OCI-LY3 (cell line): ENCODE results near the gene PEPD.

Source experiments
- H2AFZ ChIP-seq: fragments of 200-600, 300-600 bp; shearing (Covaris generic); 2 replicates; pipeline ENCODE4 v1.6.0; 2014; ENCODE audit warnings: antibody characterized with exemption, low read depth, low read length
- H3K27ac ChIP-seq: fragments of 200-600, 300-600 bp; sonication (generic); 2 replicates; pipeline ENCODE4 v1.5.1; 2014; ENCODE audit warnings: mild to moderate bottlenecking, low read length, moderate library complexity, mixed read lengths
- H3K27me3 ChIP-seq: fragments of 200-600, 300-600 bp; sonication (generic); 2 replicates; pipeline ENCODE4 v1.6.1; 2014; ENCODE audit warnings: low read depth, low read length, mixed read lengths
- H3K36me3 ChIP-seq: fragments of 200-600, 300-600 bp; sonication (generic); replicated peaks from 2 replicates; pipeline ENCODE3; 2014; ENCODE audit warnings: low read depth, low read length, mixed read lengths
- H3K4me1 ChIP-seq: fragments of 300-600, 200-600 bp; sonication (generic); 2 replicates; pipeline ENCODE4 v1.6.1; 2014; ENCODE audit warnings: low read length, mixed read lengths
- H3K4me2 ChIP-seq: fragments of 200-600, 300-600 bp; sonication (generic); 2 replicates; pipeline ENCODE4 v1.6.1; 2014; ENCODE audit warnings: low read length, mixed read lengths
- H3K4me3 ChIP-seq: fragments of 300-600, 200-600 bp; sonication (generic); 2 replicates; pipeline ENCODE4 v1.5.1; 2014; ENCODE audit warnings: antibody characterized with exemption, mild to moderate bottlenecking, low read length, moderate library complexity
- H3K79me2 ChIP-seq: fragments of 300-600, 200-600 bp; shearing (Covaris generic); 2 replicates; pipeline ENCODE4 v1.6.1; 2014; ENCODE audit warnings: mild to moderate bottlenecking, low read length, mixed read lengths
- H3K9ac ChIP-seq: fragments of 300-600, 200-600 bp; shearing (Covaris generic); 2 replicates; pipeline ENCODE4 v1.6.0; 2014; ENCODE audit warnings: mild to moderate bottlenecking, low read length, moderate library complexity
- H3K9me3 ChIP-seq: fragments of 200-600, 300-600 bp; shearing (Covaris generic); 2 replicates; pipeline ENCODE4 v1.6.1; 2014; ENCODE audit warnings: low read length, mixed read lengths; ENCODE audit not compliant: insufficient read depth
- H4K20me1 ChIP-seq: fragments of 200-600, 300-600 bp; sonication (generic); 2 replicates; pipeline ENCODE4 v1.6.1; 2016; ENCODE audit warnings: low read length, mixed read lengths; ENCODE audit not compliant: insufficient read depth
- CTCF ChIP-seq: fragments of 200-600, 300-600 bp; sonication (generic); IDR thresholded peaks from 2 replicates; pipeline ENCODE4 v1.5.1; 2014; ENCODE audit warnings: antibody characterized with exemption, low read length, low read depth
- EZH2phosphoT487 ChIP-seq: fragments of 200-600 bp; shearing (Covaris generic); IDR thresholded peaks from 2 replicates; pipeline ENCODE4 v1.6.1; 2018; ENCODE audit warnings: antibody characterized with exemption, mixed run types, low read depth

Gene PEPD

DNA sequence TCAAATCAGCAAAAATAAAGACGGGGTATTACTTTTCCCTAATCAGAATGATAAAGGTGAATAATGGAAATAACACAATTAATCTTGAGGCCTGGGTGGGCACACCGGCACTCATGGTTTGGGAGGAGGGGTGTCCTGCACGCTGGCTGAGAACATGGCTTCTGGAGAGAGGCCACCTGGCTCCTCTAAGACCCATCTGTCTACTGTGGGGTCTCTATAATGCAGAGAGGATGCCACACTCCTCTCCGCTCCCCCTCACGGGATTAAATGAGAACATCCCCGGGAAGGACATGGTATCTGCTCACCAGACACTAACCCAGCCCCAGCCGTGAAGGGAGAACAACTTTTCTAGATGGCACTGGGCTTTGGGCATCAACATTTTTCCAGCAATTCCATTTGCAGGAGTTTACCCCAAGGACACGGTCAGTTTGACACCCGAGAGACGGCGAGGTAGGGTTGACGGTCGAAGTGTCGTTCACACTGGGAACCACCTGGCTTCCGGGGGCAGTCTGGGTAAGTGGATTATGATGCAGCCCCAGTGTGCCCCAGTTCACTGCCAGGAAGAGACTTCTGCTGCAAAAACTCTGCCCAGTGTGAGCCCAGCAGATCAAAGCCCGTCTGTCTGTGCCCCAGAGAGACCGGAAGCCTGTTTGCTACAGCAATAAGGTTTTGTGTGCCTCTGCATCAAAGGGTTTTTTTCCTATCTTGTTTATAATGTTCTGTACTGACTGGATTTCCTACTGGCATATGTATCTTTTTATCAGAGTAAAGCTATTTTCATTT is 91.5 kb downstream of the PEPD start:
- no peaks in the 10 kb centered on the region for H4K20me1 ChIP-seq
- peak overlapping the region; percentile 34 for H3K4me2 ChIP-seq
- H3K27ac ChIP-seq: no peak overlapping the region
- H3K36me3 ChIP-seq: no peaks in the 10 kb centered on the region
- peak overlapping the region; percentile 26; the same call in 1 of the 2 replicates for H2AFZ ChIP-seq
- no peaks in the 10 kb centered on the region for H3K4me1 ChIP-seq
- H3K4me3 ChIP-seq: peak overlapping the region; percentile 30
- no peaks in the 10 kb centered on the region for H3K27me3 ChIP-seq
- H3K79me2 ChIP-seq: no peaks in the 10 kb centered on the region
- TF ChIP-seq CTCF (no peak), EZH2phosphoT487 (no peak)
- H3K9me3 ChIP-seq: no peaks in the 10 kb centered on the region
- H3K9ac ChIP-seq: no peak overlapping the region

DNA sequence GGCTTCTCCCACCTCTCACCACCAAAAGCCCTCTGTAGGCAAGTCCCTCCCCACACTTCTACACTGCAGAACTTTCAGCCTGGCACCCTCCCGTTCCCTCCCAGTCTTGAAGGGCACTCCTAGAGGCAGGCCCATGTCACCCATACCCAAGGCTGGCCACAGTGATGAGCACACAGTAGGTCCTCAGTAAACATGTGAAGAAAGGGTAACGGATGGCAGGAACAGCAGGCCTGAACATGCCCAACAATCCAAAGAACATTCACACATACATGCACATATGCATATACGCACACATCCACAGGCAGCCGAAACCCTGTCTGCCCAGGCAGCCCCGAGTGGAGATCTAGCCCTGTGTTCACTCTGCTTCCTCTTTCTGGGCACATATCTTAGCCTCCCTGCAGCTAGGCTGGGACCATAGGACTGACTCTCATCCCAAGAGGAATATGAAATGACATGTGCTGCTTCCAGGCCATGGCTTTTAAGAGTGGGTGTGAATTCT is 92.9 kb downstream of the PEPD start:
- H3K9me3 ChIP-seq: no peaks in the 10 kb centered on the region
- H3K27me3 ChIP-seq: no peaks in the 10 kb centered on the region
- no peak overlapping the region for H3K4me2 ChIP-seq
- no peaks in the 10 kb centered on the region for H3K36me3 ChIP-seq
- H2AFZ ChIP-seq: no peak overlapping the region
- no peaks in the 10 kb centered on the region for H3K79me2 ChIP-seq
- no peak overlapping the region for H3K27ac ChIP-seq
- no peaks in the 10 kb centered on the region for H4K20me1 ChIP-seq
- H3K4me1 ChIP-seq: no peaks in the 10 kb centered on the region
- H3K4me3 ChIP-seq: no peak overlapping the region
- H3K9ac ChIP-seq: no peak overlapping the region
- TF ChIP-seq CTCF (no peak), EZH2phosphoT487 (no peak)

GRCh38 chr19:33427801-33428626 is 93.6 kb downstream of the PEPD start:
- H3K9me3 ChIP-seq: no peaks in the 10 kb centered on the region
- no peaks in the 10 kb centered on the region for H3K79me2 ChIP-seq
- no peak overlapping the region for H3K4me2 ChIP-seq
- H2AFZ ChIP-seq: no peak overlapping the region
- H4K20me1 ChIP-seq: no peaks in the 10 kb centered on the region
- no peaks in the 10 kb centered on the region for H3K4me1 ChIP-seq
- H3K4me3 ChIP-seq: no peak overlapping the region
- no peak overlapping the region for H3K9ac ChIP-seq
- no peaks in the 10 kb centered on the region for H3K27me3 ChIP-seq
- TF ChIP-seq EZH2phosphoT487 (no peak), CTCF (no peak)
- H3K36me3 ChIP-seq: no peaks in the 10 kb centered on the region
- H3K27ac ChIP-seq: no peak overlapping the region

- Histone ChIP-seq H3K4me1 (no peaks in the 10 kb centered on the region), H3K36me3 (no peaks in the 10 kb centered on the region), H3K9me3 (no peaks in the 10 kb centered on the region), H4K20me1 (no peaks in the 10 kb centered on the region), H3K79me2 (no peaks in the 10 kb centered on the region), H3K27me3 (no peaks in the 10 kb centered on the region), H3K4me3 (no peak overlapping the region), H3K4me2 (no peak overlapping the region), H3K27ac (no peak overlapping the region), H3K9ac (no peak overlapping the region), H2AFZ (no peak overlapping the region)
- TF ChIP-seq CTCF: no peak
- no peak for TF ChIP-seq EZH2phosphoT487
Observed at GRCh38 chr19:33426621-33427361, 94.8 kb downstream of the PEPD start.
